Rectal smooth muscle tissue (tissue), 1 donor: ENCODE results near the gene EPHB2.

Experiments
- H3K27ac ChIP-seq: one replicate; pipeline ENCODE4 v1.7.0; 2013; ENCODE audit warnings: low read depth, low read length, inconsistent platforms
- H3K27me3 ChIP-seq: one replicate; pipeline ENCODE4 v1.7.0; 2013; ENCODE audit warnings: low read length; ENCODE audit not compliant: control insufficient read depth, insufficient read depth
- H3K36me3 ChIP-seq: one replicate; pipeline ENCODE4 v1.7.0; 2013; ENCODE audit warnings: low read length; ENCODE audit not compliant: control insufficient read depth, insufficient read depth
- H3K4me1 ChIP-seq: one replicate; pipeline ENCODE4 v1.7.0; 2013; ENCODE audit warnings: low read length; ENCODE audit not compliant: control insufficient read depth, insufficient read depth
- H3K4me3 ChIP-seq: one replicate; pipeline ENCODE4 v1.7.0; 2013; ENCODE audit warnings: low read length
- H3K9ac ChIP-seq: one replicate; pipeline ENCODE4 v1.7.0; 2013; ENCODE audit warnings: low read length

The EPHB2 gene

DNA sequence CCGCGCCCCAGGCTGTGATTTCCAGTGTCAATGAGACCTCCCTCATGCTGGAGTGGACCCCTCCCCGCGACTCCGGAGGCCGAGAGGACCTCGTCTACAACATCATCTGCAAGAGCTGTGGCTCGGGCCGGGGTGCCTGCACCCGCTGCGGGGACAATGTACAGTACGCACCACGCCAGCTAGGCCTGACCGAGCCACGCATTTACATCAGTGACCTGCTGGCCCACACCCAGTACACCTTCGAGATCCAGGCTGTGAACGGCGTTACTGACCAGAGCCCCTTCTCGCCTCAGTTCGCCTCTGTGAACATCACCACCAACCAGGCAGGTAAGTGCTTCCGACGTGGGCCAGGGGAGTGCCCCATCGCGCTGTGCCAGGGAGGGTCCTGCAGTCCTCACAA, 154.2 kb downstream of the EPHB2 start:
- Histone ChIP-seq H3K36me3 (no peaks in the 10 kb centered on the region), H3K4me3 (no peak overlapping the region)

DNA sequence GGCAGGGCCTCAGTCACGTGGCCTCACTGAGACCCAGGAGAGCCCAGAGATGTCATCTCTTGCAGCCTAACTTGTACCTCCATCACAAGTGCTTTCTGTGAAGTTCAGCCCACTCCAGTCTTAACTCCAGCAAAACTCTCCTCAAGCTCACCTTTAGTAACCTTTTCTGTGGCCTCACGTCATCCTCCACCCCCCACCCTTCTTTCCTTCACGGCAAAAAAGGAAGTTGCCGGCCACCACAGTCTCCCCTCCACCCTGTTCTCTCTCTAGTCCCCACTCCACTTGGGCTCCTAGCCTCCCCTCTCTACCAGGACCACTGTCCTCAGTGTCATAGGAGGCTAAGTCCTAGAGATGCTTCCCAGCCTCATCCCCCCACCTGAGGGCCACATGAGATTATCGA, 155.1 kb downstream of the EPHB2 start:
- Histone ChIP-seq H3K9ac (no peak overlapping the region), H3K27ac (no peak overlapping the region), H3K27me3 (no peaks in the 10 kb centered on the region), H3K4me1 (peaks cover 4% of the 10 kb centered on the region), H3K4me3 (no peak overlapping the region), H3K36me3 (no peaks in the 10 kb centered on the region)

More for the DNA sequence above, 154.2 kb downstream of the EPHB2 start:
- Histone ChIP-seq H3K27me3 (no peaks in the 10 kb centered on the region), H3K9ac (no peak overlapping the region), H3K4me1 (no peaks in the 10 kb centered on the region), H3K27ac (no peak overlapping the region)

DNA sequence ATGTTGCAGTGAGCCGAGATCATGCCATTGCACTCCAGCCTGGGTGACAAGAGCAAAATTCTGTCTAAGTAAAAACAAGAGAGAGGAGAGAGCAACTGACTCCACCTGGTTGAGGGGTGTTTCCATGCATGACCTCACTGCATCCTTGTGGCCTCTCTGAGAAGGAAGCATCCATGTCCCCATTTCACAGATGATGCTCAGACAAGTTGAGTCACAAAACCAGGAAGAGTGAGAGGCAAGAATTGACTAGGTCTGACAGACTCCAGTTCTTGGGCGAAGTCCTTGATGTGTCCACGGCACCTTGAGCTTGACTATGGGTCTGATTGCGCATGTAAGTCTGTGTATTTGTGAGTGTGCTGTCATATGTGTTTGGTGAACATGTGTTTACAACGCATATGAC, 156.2 kb downstream of the EPHB2 start:
- Histone ChIP-seq H3K27me3 (no peaks in the 10 kb centered on the region), H3K36me3 (no peaks in the 10 kb centered on the region), H3K27ac (no peak overlapping the region), H3K4me3 (no peak overlapping the region), H3K4me1 (peaks cover 4% of the 10 kb centered on the region), H3K9ac (no peak overlapping the region)

DNA sequence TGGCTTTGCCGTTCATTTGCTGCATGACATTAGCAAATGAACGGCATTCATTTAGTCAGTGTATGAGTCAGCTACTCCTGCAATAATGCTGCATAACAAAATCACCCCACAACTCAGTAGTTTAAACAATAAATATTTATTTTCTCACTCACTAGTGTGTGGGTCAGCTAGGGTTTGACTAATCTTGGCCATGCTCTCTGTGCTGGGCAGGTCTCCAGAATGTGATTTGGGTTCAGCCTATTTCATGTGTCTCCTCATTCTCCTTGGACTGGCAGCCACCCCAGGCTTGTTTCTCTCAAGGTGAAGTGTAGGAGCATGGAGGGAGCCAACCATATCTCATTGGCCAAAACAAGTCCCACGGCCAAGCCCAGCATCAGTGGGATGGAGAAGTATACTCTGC, 157.7 kb downstream of the EPHB2 start:
- H3K27me3 ChIP-seq: no peaks in the 10 kb centered on the region
- peaks cover 4% of the 10 kb centered on the region for H3K4me1 ChIP-seq
- no peak overlapping the region for H3K9ac ChIP-seq
- no peak overlapping the region for H3K27ac ChIP-seq
- peaks cover 4% of the 10 kb centered on the region for H3K36me3 ChIP-seq
- no peak overlapping the region for H3K4me3 ChIP-seq

DNA sequence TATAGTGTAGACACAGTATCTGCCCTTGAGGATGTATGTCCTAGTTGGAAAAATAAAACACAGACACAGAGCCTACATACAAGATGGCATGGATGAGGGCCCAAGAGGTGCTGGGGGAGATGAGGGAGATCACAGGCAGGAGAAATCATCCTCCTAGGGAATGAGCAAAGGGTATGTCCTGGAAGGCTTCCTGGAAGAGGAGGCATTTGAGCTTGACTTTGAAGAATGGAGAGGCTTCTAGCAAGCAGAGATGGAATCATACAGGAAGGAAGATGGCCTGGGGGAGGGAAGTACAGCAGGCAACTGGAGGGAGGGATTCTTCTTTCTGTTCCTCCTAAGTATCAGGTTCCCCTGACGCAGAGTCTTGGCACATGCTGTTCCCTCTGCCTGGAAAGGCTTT, 158.7 kb downstream of the EPHB2 start:
- Histone ChIP-seq H3K27me3 (no peaks in the 10 kb centered on the region), H3K27ac (no peak overlapping the region), H3K4me3 (no peak overlapping the region), H3K9ac (no peak overlapping the region), H3K4me1 (peaks cover 4% of the 10 kb centered on the region), H3K36me3 (peaks cover 4% of the 10 kb centered on the region)

DNA sequence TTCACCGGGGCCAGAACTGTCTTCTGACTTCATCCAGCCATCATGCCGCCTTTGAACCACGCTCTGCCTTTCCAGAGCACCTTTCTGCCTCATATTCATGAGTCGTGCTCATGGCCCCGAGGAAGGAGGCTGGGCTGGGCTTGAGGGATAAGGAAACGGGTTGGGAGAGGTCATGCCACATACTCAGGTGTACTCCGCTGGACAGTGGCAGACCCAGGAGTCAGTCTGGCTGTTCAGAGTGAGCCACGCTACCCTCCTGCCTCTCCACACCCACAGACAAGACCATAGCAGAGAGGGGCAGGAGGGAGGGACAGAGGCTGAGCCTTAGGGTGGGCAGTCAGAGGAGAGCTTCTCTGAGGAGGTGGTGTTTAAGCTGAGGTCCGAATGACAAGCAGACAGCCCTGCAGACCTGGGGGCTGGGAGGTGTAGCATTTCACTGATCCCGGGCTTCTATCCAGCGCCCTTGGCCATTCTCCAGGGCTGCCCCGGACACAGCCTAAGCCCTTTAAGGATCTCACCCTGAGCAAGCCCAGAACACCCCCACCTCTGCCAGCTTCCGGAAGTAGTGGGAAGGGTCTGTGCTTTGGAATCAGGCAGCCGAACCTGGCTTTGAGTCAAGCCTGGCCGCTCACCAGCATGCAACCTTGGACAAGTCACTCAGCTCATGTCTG, 159.7 kb downstream of the EPHB2 start:
- peaks cover 4% of the 10 kb centered on the region for H3K4me1 ChIP-seq
- no peak overlapping the region for H3K4me3 ChIP-seq
- H3K27me3 ChIP-seq: no peaks in the 10 kb centered on the region
- peaks cover 4% of the 10 kb centered on the region for H3K36me3 ChIP-seq
- H3K27ac ChIP-seq: no peak overlapping the region
- H3K9ac ChIP-seq: no peak overlapping the region

DNA sequence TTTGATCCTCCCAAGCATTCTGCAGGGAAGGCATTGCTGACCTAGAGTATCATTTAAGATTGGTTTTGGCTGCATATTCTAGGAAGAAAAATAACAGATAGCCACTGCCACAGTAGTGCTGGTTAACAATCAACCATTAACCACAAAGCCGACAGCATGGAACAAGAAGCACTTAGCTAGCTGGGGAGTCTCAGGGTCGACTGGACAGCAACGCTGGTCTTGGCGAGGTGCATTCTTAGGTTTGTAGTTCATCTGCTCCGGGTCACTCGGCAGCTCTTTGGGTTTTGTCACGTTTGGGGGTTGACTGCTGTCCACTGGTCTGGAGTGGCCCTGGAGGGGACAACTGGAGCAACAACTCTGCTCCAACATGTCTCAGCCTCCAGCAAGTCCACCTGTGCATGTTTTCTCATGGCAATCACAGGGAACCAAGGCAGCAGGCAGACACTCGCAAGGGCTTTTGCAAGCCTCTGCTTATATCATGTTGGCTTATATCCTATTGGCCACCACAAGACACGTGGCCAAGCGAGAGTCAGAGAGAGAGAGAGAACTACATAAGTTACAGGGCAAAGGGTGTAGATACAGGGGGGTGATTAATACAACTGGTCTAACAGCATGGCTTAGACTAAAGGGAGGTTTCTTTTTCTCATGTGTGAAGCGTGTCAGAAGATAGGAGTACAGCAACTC, 162.5 kb downstream of the EPHB2 start:
- Histone ChIP-seq H3K4me1 (peaks cover 4% of the 10 kb centered on the region), H3K27me3 (no peaks in the 10 kb centered on the region), H3K4me3 (no peak overlapping the region), H3K9ac (no peak overlapping the region), H3K27ac (no peak overlapping the region), H3K36me3 (peaks cover 4% of the 10 kb centered on the region)

DNA sequence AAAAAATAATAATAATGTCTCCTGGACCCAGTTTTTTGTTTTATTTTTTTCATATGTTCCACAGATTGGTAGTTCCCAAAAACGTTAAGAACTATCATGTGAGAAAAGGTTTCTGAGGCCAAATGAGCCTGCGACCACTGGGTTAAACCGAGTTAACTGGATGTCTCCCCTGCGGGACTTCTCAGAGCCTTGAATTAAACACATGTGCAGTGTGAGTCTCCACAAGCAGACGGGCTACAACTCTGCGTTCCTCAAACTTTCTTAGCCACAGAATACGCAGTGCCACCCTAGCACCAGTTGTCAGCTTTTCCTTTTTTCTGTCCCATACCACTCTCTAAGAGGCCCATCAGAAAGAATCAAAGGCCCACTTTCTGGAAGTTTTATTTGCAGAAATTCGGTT, 164.1 kb downstream of the EPHB2 start:
- no peak overlapping the region for H3K9ac ChIP-seq
- H3K27me3 ChIP-seq: no peaks in the 10 kb centered on the region
- peaks cover 4% of the 10 kb centered on the region for H3K4me1 ChIP-seq
- no peak overlapping the region for H3K27ac ChIP-seq
- peaks cover 4% of the 10 kb centered on the region for H3K36me3 ChIP-seq
- H3K4me3 ChIP-seq: no peak overlapping the region

DNA sequence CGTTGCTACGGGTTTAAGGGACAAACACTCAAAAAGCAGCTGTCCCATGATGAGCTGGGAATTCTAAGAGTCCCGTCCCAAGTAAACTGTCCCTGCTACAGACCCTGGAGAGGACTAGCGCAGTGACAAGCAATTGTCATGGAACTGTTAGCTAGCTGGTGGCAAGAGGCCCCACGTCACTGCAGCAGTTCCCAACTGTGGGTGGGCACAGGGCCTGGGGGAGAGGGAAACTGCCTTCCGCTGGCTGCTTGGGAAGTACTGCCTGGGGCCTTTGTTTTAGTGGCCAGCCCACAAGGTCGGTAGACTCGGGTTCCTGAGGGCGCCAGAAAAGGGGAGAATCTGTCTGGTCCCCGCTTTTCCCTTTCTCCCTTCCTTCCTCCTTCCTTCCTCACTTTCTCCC, 164.6 kb downstream of the EPHB2 start:
- no peak overlapping the region for H3K9ac ChIP-seq
- H3K4me1 ChIP-seq: peaks cover 4% of the 10 kb centered on the region
- no peaks in the 10 kb centered on the region for H3K27me3 ChIP-seq
- H3K4me3 ChIP-seq: no peak overlapping the region
- peaks cover 4% of the 10 kb centered on the region for H3K36me3 ChIP-seq
- no peak overlapping the region for H3K27ac ChIP-seq

DNA sequence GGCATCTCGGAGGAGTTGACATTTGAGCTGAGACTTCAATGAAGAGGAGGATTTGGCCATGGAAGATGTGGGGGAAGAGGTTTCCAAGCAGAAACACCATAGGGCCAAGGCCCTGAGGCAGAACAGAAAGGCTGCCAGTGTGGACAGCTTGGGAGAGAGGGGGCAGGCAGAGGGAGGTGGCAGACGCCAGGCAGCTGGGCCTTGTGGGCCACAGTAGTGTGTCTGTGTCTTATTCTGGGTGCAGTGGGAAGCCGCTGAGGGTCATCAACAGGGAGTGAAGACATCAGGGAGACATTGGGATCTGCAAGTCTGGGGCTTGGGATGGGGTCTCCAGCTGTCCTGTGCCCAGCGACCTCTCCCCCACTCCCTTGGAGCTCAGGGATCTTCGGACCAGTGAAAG, 165.2 kb downstream of the EPHB2 start:
- no peak overlapping the region for H3K9ac ChIP-seq

DNA sequence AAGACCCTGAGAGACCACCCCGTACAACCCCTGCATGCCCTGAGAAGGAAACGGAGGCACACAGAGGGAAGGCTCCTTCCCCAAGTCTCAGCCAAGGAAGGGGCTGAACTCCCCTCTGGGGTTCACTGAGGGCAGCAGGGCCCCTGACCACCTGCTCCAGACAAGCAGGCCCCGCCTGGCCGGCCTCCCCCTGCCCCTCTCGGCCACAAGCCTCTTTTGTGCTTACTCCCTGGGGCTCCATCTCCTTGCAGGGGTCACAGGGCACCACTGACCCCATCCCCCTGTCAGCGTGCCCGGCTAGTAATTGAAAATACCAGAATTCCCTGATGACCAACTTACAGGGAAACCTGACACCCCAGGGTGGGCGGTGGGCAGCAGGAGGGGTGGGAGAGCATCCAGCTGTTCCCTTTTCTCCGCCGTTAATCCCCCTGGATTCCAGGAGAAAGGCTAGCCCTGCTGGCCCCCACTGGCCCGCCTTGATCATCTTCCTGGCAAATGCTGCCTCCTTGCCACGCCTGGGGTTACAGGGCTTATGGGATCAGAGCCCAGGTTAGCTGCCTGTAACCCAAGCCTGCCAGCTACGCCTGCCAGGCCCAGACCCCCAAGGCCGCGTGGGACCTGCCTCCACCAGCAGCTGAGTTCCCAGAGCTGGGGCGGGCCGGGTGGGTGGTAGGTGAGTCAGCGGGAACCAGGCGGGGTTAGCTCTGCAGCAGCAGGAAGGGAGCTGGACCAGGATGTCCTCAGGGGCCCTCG, 165.9 kb downstream of the EPHB2 start:
- Histone ChIP-seq H3K9ac (no peak overlapping the region), H3K27ac (no peak overlapping the region), H3K36me3 (peaks cover 4% of the 10 kb centered on the region), H3K4me1 (no peaks in the 10 kb centered on the region), H3K27me3 (no peaks in the 10 kb centered on the region), H3K4me3 (no peak overlapping the region)

More for the DNA sequence above, 165.2 kb downstream of the EPHB2 start:
- H3K27ac ChIP-seq: no peak overlapping the region
- H3K4me1 ChIP-seq: no peaks in the 10 kb centered on the region
- no peak overlapping the region for H3K4me3 ChIP-seq
- H3K27me3 ChIP-seq: no peaks in the 10 kb centered on the region
- H3K36me3 ChIP-seq: peaks cover 4% of the 10 kb centered on the region

DNA sequence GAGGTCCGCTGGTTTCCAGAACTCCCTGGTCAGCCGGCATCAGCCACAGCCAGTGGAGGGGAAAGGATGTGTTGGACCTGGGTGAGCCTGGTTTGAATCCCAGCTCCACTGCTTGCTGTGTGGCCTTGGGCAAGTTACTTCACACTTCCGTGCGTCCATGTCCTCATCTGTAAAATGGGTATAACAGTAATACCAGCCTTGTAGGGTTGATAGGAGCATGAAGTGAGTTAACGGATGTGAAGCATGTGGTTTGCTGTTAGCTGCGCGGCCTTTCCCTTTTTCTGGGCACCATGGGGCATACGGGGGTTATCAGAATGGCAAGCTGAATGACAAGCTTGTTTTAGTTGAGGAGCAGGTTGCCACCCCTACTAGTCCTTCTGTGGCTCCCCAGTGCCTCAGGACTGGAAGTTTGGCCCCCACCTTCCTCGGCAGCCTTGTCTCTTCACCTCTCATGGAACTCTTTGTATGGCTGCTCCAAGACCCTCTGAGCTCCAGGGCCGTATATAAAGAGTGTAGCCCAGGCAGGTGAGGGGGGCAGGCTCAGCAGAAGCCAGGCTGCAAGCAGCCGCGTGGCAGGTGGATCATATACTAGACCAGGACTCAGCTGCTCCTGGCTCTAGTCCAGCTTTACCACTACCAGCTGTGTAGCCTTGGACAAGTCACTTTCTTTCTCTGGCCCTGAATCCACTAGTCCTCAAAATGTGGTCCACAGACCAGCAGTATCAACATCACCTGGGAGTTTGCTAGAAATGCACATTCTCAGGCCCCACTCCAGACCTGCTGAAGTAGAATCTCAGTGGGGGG, 166.7 kb downstream of the EPHB2 start:
- H3K27me3 ChIP-seq: no peaks in the 10 kb centered on the region
- H3K4me3 ChIP-seq: no peak overlapping the region
- H3K27ac ChIP-seq: no peak overlapping the region
- peaks cover 4% of the 10 kb centered on the region for H3K36me3 ChIP-seq
- H3K9ac ChIP-seq: no peak overlapping the region
- H3K4me1 ChIP-seq: no peaks in the 10 kb centered on the region
